PFSK-1 (cell line): ENCODE measurements around the gene DNM1.

ENCODE experiments used
- FOXP2 ChIP-seq: optimal IDR thresholded peaks from 2 replicates; pipeline ENCODE3; 2011; ENCODE audit warnings: borderline replicate concordance, control low read depth, inconsistent platforms; ENCODE audit not compliant: insufficient read depth; ENCODE audit errors: extremely low read length, extremely low read depth
- POLR2AphosphoS5 ChIP-seq: IDR thresholded peaks from 2 replicates; pipeline ENCODE4 v1.6.1; 2012; ENCODE audit warnings: low read depth, mild to moderate bottlenecking, control low read depth, low read length, moderate library complexity
- SIN3A ChIP-seq: IDR thresholded peaks from 2 replicates; pipeline ENCODE4 v1.6.1; 2012; ENCODE audit warnings: mild to moderate bottlenecking, low read length, moderate library complexity, borderline replicate concordance; ENCODE audit not compliant: insufficient read depth
- TAF1 ChIP-seq: IDR thresholded peaks from 2 replicates; pipeline ENCODE4 v1.6.1; 2012; ENCODE audit warnings: low read length, control low read depth, borderline replicate concordance; ENCODE audit not compliant: insufficient read depth
- TF ChIP-seq, protein P1 (sequence below), 2 experiments: IDR thresholded peaks; 2 replicates each; pipeline versions ENCODE4 v1.6.1 to v1.8.0; 2011 to 2012; ENCODE audit warnings: low read depth in 2 of 2, low read length in 2 of 2, control low read depth in 1 of 2, inconsistent platforms in 1 of 2, mild to moderate bottlenecking in 1 of 2, moderate library complexity in 1 of 2; ENCODE audit not compliant: insufficient read depth in 1 of 2

DNM1 gene

DNA sequence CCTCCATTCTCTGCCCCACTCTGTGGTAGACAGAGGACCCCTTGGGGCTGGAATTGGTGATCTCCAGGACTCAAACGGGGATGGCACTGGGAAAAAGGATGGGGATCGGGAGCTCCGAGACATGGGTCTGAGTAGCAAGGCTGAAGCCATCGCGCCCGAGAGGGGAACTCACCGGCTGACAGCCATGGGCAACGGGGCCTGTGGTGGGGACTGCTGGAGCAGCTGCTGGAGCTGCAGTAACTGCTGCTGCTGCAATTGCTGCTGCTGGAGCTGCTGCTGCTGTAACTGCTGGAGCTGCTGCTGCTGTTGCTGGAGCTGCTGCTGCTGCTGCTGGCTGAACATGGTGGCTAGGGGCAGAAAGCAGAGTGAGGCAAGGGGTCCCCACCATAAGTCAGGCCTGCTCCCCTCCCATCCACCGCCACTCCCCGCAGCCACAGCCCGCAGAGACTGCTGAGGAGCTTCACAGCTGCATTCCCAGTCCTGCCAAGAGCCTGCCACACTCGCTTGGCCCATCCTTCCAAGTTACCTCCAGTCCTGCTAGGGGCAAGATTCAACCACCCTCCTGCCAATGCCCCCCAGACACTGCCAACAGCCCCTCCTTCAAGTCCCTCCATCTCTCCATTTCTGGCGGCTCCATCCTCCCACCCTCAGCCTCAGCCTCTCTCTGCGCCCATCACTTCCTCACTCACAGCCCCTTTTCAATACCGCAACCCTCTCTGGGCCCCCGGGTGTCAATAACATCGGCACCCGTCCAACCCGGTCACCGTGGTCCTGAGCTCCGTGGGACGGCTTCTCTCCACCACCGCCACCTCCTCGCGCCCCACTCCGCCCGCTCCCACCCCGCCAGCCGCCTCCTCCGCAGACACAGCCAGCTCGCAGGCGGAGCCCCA is 12.4 kb upstream of the DNM1 start:
- no peak for TF ChIP-seq SIN3A

DNA sequence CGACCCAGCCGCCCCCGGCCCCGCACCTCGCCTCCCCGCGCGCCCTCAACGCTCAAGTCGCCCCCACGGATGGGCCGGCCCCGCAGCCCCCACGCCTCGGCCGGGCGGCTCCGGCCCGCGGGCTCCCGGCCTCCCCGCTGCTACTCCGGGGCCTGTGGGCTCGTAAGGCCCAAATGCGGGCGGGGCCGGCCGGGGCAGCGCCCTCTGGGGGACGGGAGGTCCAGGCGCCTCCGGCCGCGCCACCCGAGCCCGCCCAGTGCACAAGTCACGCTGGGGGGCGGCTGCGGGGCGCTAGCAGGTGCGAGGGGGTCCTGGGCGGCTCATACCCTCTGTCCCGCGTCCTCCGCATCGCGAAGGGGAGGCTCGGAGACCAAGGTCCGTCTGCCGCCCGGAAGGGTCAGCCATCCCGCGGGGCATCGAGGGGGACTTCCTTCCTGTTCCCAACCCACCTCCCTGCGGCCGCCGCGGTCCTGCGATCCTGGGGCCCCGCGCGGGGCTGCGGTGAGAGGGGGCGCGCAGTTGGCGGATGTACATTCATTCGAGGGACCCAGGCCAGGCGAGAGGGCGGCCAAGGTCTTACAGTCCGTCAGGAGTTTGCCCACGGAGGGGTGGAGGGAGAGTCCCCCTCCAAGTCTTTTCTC is 11.7 kb upstream of the DNM1 start, which contains the start of gene CIZ1:
TSS of gene CIZ1 (minus strand) at position 167 of the 641 bp plus-strand sequence. CDS start 715 bp downstream, outside the sequence.
- TF ChIP-seq TAF1 (peak; percentile 77), POLR2AphosphoS5 (0 out of 2 replicates have a peak, but pooled peaks have one; percentile 50), FOXP2 (peak; percentile 61), SIN3A (no peak)
- TF ChIP-seq, protein P1, sequence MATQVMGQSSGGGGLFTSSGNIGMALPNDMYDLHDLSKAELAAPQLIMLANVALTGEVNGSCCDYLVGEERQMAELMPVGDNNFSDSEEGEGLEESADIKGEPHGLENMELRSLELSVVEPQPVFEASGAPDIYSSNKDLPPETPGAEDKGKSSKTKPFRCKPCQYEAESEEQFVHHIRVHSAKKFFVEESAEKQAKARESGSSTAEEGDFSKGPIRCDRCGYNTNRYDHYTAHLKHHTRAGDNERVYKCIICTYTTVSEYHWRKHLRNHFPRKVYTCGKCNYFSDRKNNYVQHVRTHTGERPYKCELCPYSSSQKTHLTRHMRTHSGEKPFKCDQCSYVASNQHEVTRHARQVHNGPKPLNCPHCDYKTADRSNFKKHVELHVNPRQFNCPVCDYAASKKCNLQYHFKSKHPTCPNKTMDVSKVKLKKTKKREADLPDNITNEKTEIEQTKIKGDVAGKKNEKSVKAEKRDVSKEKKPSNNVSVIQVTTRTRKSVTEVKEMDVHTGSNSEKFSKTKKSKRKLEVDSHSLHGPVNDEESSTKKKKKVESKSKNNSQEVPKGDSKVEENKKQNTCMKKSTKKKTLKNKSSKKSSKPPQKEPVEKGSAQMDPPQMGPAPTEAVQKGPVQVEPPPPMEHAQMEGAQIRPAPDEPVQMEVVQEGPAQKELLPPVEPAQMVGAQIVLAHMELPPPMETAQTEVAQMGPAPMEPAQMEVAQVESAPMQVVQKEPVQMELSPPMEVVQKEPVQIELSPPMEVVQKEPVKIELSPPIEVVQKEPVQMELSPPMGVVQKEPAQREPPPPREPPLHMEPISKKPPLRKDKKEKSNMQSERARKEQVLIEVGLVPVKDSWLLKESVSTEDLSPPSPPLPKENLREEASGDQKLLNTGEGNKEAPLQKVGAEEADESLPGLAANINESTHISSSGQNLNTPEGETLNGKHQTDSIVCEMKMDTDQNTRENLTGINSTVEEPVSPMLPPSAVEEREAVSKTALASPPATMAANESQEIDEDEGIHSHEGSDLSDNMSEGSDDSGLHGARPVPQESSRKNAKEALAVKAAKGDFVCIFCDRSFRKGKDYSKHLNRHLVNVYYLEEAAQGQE (IDR thresholded peaks at IDR 0.05; ENCODE audit: insufficient read depth in 1 of 2, low read depth in 2 of 2, low read length in 2 of 2): peak in 1 of 2 experiments; percentile 8; a peak in 1 of 4 replicates

DNA sequence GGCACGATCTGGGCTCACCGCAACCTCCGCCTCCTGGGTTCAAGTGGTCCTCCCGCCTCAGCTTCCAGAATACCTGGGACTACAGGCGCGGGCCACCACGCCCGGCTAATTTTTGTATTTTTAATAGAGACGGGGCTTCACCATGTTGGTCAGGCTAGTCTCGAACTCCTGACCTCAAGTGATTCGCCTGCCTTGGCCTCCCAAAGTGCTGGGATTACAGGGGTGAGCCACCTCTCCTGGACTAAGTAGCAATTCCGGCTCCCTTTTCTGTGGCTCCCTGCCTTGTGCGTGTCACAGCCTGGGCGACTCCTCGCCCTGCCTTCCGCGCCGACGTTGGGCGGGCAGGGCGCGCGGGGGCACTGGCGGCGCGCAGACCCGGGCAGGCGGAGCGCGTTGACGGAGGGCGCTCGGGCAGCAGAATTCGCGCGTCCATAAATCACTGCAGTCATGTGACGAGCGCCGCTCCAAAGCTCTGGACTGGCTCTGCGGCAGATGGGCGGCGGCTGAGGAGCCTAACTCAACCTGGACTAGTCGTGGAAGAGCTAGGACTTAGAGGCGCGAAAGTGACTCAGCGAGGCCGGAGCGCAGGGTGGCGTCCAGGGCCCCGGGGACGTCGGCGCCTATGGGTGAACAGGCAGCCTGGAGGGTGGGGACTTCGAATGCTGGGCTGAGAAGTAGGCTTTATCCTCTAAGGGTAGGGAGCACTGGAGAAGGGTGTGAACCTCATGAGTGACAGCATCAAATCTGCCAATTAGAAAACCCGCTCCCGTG is 10.4 kb upstream of the DNM1 start:
- TF ChIP-seq POLR2AphosphoS5: no peak

DNA sequence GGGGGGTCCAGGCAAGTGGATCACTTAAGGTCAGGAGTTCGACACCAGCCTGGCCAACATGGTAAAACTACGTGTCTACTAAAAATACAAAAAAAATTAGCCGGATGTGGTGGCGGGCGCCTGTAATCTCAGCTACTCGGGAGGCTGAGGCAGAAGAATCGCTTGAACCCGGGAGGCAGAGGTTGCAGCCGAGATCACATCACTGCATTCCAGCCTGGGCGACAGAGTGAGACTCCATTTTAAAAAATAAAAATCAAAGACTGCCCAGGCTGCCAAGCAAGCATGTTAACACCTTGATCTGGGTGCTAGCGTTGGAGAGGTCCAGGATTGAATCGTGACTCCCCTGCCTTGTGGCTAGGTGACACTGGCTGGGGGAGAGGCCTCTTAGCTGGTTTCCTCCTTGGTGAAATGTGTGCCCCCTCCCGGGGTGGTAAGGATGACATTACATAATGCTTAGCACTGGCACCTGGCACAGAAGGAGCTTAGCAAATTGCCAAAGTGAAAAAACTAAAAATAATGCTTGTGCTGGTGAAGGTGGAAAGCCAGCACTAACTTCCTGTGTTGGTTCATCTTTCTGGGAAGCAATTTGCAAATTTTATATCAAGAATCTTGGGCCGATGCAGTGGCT is 9.6 kb upstream of the DNM1 start:
- TF ChIP-seq SIN3A: no peak
- no peak for TF ChIP-seq POLR2AphosphoS5

DNA sequence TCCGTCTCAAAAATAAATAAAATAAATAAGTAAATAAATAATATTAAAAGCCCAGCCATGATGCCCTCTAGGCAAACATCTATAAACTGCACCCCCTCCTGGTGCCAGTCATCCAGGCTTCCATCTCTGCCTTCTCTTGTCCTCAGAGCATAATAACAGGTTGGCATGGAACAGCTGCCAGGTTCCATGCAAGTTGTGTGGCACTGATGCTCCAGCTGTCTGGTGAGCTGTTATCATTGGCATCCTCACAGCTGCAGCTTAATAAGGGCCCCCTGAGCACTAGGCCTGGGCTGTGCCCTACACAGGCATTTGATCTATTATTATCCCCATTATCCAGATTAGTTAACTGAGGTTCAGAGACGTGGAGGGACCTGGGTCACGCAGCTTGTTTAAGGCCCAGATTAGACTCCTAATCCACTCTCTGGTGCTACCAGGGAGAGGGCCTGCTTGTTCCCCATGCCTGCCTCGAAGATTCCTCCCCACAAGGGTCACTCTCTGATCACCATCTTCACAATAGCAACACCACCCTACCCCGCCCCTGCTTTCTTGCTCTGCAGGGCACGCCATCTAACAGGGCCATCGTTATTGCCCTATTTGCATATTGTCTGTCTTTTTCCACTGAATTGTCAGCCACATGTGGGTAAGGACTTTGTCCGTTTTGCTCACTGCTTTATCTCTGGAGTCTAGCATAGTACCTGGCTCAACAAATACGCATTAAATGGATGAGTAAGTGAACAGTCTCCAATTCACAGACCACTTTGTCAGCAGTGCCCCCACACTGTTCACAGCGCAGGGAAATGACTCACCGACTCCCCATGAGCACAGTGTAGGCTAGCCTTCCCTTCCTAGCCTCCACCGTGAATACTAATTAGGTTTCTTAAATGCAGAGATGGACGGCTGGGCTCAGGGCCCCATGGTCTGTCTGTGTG is 1.5 kb upstream of the DNM1 start:
- no peak for TF ChIP-seq TAF1
- TF ChIP-seq FOXP2: no peak
- TF ChIP-seq, protein P1 (IDR thresholded peaks at IDR 0.05; ENCODE audit: insufficient read depth in 1 of 2, low read depth in 2 of 2, low read length in 2 of 2): no peak
- TF ChIP-seq SIN3A: no peak
- TF ChIP-seq POLR2AphosphoS5: no peak

DNA sequence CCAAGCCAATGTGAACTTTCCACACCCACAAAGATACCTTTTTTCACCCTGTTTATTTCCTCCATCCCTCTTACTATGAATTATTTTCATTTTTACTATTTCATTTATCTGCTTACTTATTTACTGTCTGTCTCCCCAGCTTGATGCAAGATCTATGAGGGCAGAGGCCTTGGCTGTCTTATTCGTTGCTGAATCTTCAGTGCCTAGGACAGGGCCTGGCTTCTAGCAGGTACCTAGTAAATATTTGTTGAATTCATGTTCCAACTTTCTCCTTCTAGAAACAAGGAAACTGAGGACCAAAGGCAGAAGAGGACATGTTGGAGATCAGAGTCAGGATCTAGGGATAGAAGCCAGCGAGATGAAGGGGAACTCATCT is 543 bp upstream of the DNM1 start:
- no peak for TF ChIP-seq POLR2AphosphoS5
- no peak for TF ChIP-seq TAF1
- TF ChIP-seq, protein P1 (IDR thresholded peaks at IDR 0.05; ENCODE audit: insufficient read depth in 1 of 2, low read depth in 2 of 2, low read length in 2 of 2): no peak
- no peak for TF ChIP-seq FOXP2
- no peak for TF ChIP-seq SIN3A
